LoVo (cell line): Measurements from ENCODE around the gene CAMK4.
A peak's percentile ranks its signal among the peaks of the same experiment; 100 is the strongest.
"Not testable (repeated sequence)": the region's sequence is repeated elsewhere in the genome, so short reads cannot be mapped to it uniquely, and the experiment has no call there.

Experiments
- DNase-seq: peaks from one replicate; pipeline ENCODE4 v3.0.0-alpha.2; 2016; ENCODE audit warnings: low spot score

The CAMK4 gene

GRCh38 chr5:111383288-111383970 is 159.2 kb downstream of the CAMK4 start:
- no peak for DNase-seq

- peak; percentile 25 for DNase-seq
These were observed 160.0 kb downstream of the CAMK4 start for GRCh38 chr5:111384220-111384619.

GRCh38 chr5:111385051-111385450 is 160.9 kb downstream of the CAMK4 start:
- DNase-seq, result no peak

- DNase-seq, result no peak
These were observed 162.0 kb downstream of the CAMK4 start for GRCh38 chr5:111385970-111386831.

GRCh38 chr5:111386832-111387162 is 162.6 kb downstream of the CAMK4 start:
- DNase-seq, result no peak

- DNase-seq, result no peak
These were observed 163.2 kb downstream of the CAMK4 start for GRCh38 chr5:111387361-111387760.

GRCh38 chr5:111389390-111390082 is 165.4 kb downstream of the CAMK4 start:
- peak; percentile 18 for DNase-seq

- DNase-seq, result no peak
These were observed 168.0 kb downstream of the CAMK4 start for GRCh38 chr5:111392181-111392580.

- DNase-seq, result no peak
These were observed 170.4 kb downstream of the CAMK4 start for GRCh38 chr5:111394586-111394985.

GRCh38 chr5:111398013-111398412 is 173.8 kb downstream of the CAMK4 start:
- no peak for DNase-seq

GRCh38 chr5:111399113-111399512 is 174.9 kb downstream of the CAMK4 start:
- no peak for DNase-seq

GRCh38 chr5:111401906-111402305 is 177.7 kb downstream of the CAMK4 start:
- no peak for DNase-seq

- DNase-seq, result no peak
These were observed 180.1 kb downstream of the CAMK4 start for GRCh38 chr5:111404270-111404769.

GRCh38 chr5:111407562-111407961 is 183.4 kb downstream of the CAMK4 start:
- no peak for DNase-seq

- no peak for DNase-seq
These were observed 184.6 kb downstream of the CAMK4 start for GRCh38 chr5:111408817-111409216.

GRCh38 chr5:111409266-111409665 is 185.1 kb downstream of the CAMK4 start:
- not testable (repeated sequence) for DNase-seq

- DNase-seq, result not testable (repeated sequence)
These were observed 185.9 kb downstream of the CAMK4 start for GRCh38 chr5:111410067-111410466.

- DNase-seq, result no peak
These were observed 187.1 kb downstream of the CAMK4 start for GRCh38 chr5:111411301-111411700.

GRCh38 chr5:111412593-111412992 is 188.4 kb downstream of the CAMK4 start:
- no peak for DNase-seq

- no peak for DNase-seq
These were observed 190.9 kb downstream of the CAMK4 start for GRCh38 chr5:111415053-111415452.

GRCh38 chr5:111422245-111422644 is 198.1 kb downstream of the CAMK4 start:
- no peak for DNase-seq
